Psoas muscle (tissue), 8 donors: ENCODE measurements around the gene RFC2. TPM values are rescaled to one million over a fixed set of nuclear protein-coding genes. Genes with fewer than 3 reads are reported as not detected.
"Not testable (repeated sequence)": the region's sequence is repeated elsewhere in the genome, so short reads cannot be mapped to it uniquely, and the experiment has no call there.

ENCODE experiments used
- ATAC-seq, 4 donors: fragments of 200-7000 bp; cut with Tn5 transposase; one replicate each; pipeline ENCODE4 v1.9.1; 2020; ENCODE audit warnings: moderate library complexity in 3 of 4, mild to moderate bottlenecking in 2 of 4
- DNase-seq, 2 donors: peaks; one replicate each; pipeline ENCODE4 v3.0.0-alpha.2; 2020
- H3K27ac ChIP-seq: fragments of 200-600 bp; one replicate; pipeline ENCODE4 v1.8.0; 2022
- H3K27me3 ChIP-seq, 3 donors: fragments of 200-600 bp in 1 of 3; one replicate each; pipeline versions ENCODE4 v1.6.1 to v1.8.0; 2013 to 2022; ENCODE audit warnings: low read length in 2 of 3, mild to moderate bottlenecking in 2 of 3, moderate library complexity in 1 of 3; ENCODE audit not compliant: insufficient read depth in 3 of 3
- H3K36me3 ChIP-seq, 2 donors: fragments of 200-600 bp in 1 of 2; one replicate each; pipeline versions ENCODE4 v1.6.1 to v1.8.0; 2013 to 2022; ENCODE audit warnings: low read depth in 1 of 2, mild to moderate bottlenecking in 1 of 2, moderate library complexity in 1 of 2; ENCODE audit not compliant: insufficient read depth in 1 of 2
- H3K4me1 ChIP-seq: fragments of 200-600 bp; one replicate; pipeline ENCODE4 v1.8.0; 2022
- H3K4me3 ChIP-seq: fragments of 200-600 bp; one replicate; pipeline ENCODE4 v1.8.0; 2022; ENCODE audit warnings: mild to moderate bottlenecking
- H3K9me3 ChIP-seq: fragments of 200-600 bp; one replicate; pipeline ENCODE4 v1.8.0; 2022
- WGBS, 3 donors: extraction: QIAGEN DNeasy Blood & Tissue Kit; methylation state at CpG; one replicate each; pipeline versions ENCODE4 v1.1.6 to v1.1.7; 2013; 5-methylcytosine and 5-hydroxymethylcytosine counted together
- intact Hi-C, 2 donors: fragments of 100-400 bp; cut with DNase I; formaldehyde crosslinking; loops; one replicate each; pipeline versions ENCODE4 v1.11.0 to v1.14.2; 2022
- polyA plus RNA-seq, 3 donors: library from polyadenylated mRNA; stranded (reverse); fragments of 200-250 nt; gene quantifications; one replicate each; pipeline ENCODE4 v1.2.3, GENCODE V29; 2013
- total RNA-seq, 4 donors: library from RNA; stranded (reverse); fragmentation: NEBNext Ultra II Directional in 2 of 4; extraction: Animal tissue kit (Norgen Biotek cat#: 25700) in 2 of 4; gene quantifications; one replicate each; pipeline versions ENCODE4 v1.2.1 to v1.2.4, GENCODE V29; 2021 to 2023
- TF ChIP-seq, protein P1 (sequence below): fragments of 200-600 bp; IDR thresholded peaks from one replicate; pipeline ENCODE4 v1.8.0; 2022; ENCODE audit warnings: antibody characterized with exemption
- donor health status: healthy with polysubstance abuse.
- donor health status: DM: no; HTN: no; CAD: no; lungs with moderate emphysema.
- donor health status: Bipolar disorder and iron deficiency.
- donor health status: healthy.
- donor health status: DM: yes; HTN: yes; CAD: no.
- donor health status: DM: no; HTN: no; CAD: no.
- donor health status: DM: no; HTN: no; CAD: no.
- donor health status: DM: yes; HTN: yes; CAD: no.

The RFC2 gene
- total and polyA plus RNA-seq, 7 donors = 13.7 to 25.8 (median 19.8) TPM

DNA sequence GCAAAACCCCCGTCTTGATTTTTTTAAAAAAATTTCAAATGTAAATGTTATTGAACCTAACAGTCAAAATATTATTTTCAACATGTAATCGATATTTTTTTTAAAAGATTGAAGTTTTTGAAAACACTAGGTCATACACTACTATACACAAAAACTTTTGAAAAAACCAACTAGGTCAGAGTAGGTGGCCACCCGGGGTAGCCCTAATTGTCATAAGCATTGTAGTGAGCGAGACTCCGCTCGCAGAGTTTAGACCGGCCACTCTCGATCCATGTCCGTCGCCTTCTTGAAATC, 417 bp downstream of the RFC2 start:
- Histone ChIP-seq H3K4me3 (peak overlapping the region; percentile 89), H3K9me3 (no peaks in the 10 kb centered on the region), H3K36me3 (peaks cover 4 to 31% of the 10 kb centered on the region in 2 donors), H3K4me1 (peaks cover 17% of the 10 kb centered on the region), H3K27ac (peak overlapping the region; percentile 88), H3K27me3 (no peaks in the 10 kb centered on the region)
- WGBS, 3 donors = 1 to 2% (median 2%) methylated on average over 10 of the region's 10 CpGs
- DNase-seq (no peak), ATAC-seq (peak in 3 of 4 donors; percentile 9 to 27 (median 12))
- TF ChIP-seq, protein P1, sequence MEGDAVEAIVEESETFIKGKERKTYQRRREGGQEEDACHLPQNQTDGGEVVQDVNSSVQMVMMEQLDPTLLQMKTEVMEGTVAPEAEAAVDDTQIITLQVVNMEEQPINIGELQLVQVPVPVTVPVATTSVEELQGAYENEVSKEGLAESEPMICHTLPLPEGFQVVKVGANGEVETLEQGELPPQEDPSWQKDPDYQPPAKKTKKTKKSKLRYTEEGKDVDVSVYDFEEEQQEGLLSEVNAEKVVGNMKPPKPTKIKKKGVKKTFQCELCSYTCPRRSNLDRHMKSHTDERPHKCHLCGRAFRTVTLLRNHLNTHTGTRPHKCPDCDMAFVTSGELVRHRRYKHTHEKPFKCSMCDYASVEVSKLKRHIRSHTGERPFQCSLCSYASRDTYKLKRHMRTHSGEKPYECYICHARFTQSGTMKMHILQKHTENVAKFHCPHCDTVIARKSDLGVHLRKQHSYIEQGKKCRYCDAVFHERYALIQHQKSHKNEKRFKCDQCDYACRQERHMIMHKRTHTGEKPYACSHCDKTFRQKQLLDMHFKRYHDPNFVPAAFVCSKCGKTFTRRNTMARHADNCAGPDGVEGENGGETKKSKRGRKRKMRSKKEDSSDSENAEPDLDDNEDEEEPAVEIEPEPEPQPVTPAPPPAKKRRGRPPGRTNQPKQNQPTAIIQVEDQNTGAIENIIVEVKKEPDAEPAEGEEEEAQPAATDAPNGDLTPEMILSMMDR = no peak
- intact Hi-C loops = loop anchor here in 1 of 2 donors (5.0 kb wide), 1 partner anchor 46 kb away; no protein-coding TSS in a partner anchor

DNA sequence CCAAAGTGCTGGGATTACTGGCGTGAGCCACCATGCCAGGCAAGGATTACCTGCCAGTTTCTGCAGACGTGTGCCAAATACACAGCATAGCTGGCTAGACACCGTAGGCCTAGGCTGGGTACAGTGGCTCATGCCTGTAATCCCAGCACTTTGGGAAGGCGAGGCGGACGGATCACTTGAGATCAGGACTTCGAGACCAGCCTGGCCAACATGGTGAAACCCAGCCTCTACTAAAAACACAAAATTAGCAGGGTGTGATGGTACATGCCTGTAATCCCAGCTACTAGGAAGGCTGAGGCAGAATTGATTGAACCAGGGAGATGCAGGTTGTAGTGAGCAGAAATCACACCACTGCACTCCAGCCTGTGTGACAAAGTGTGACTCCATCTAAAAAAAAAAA, 868 bp downstream of the RFC2 start:
- TF ChIP-seq, protein P1 = no peak
- Histone ChIP-seq H3K4me3 (peak overlapping the region; percentile 89), H3K9me3 (no peaks in the 10 kb centered on the region), H3K36me3 (peaks cover 4 to 36% of the 10 kb centered on the region in 2 donors), H3K27ac (no peak overlapping the region), H3K27me3 (no peaks in the 10 kb centered on the region), H3K4me1 (peaks cover 17% of the 10 kb centered on the region)
- 54 to 61% (median 59%) methylated on average over 7 of the region's 7 CpGs for WGBS, 3 donors
- intact Hi-C loops = loop anchor here in 1 of 2 donors (5.0 kb wide), 1 partner anchor 46 kb away; no protein-coding TSS in a partner anchor
- DNase-seq (no peak), ATAC-seq (no peak)

DNA sequence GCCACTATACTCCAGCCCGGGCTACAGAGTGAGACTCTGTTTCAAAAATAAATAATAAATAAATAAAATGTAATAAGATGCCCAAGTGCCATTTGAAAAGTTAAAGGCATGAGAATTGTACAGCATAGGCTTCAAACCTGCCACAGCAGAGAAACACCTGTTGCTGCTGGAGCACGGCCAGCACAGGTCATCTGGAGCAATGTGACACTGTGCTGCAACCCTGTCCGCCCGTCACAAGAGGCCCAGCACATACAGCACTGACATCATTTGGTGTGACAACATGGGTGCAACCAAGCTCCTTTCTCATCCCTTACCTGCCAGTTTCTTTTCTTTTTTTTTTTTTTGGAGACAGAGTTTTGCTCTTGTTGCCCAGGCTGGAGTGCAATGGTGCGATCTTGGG, 1.3 kb downstream of the RFC2 start:
- Histone ChIP-seq H3K4me1 (peaks cover 17% of the 10 kb centered on the region), H3K27ac (no peak overlapping the region), H3K27me3 (no peaks in the 10 kb centered on the region), H3K9me3 (no peaks in the 10 kb centered on the region), H3K36me3 (peaks cover 4 to 40% of the 10 kb centered on the region in 2 donors), H3K4me3 (peak overlapping the region; percentile 89)
- intact Hi-C loops = loop anchor here in 1 of 2 donors (5.0 kb wide), 1 partner anchor 46 kb away; no protein-coding TSS in a partner anchor
- TF ChIP-seq, protein P1 = no peak
- ATAC-seq = no peak
- DNase-seq = no peak
- WGBS, 3 donors = 41 to 64% (median 52%) methylated on average over 5 of the region's 5 CpGs

DNA sequence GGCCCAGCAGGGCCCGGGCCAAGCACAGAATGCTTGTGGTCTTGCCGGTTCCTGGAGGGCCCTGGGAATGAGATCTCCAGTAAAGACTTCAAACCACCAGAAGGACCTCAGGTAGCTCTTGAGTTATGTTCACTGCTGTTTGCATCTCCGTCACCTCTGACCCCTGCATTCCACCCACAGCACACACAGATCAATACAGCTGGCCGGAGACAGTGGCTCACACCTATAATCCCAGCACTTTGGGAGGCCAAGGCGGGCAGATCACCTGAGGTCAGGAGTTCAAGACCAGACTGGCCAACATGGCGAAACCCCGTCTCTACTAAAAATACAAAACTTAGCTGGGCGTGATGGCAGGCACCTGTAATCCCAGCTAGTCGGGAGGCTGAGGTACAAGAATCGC, 5.1 kb downstream of the RFC2 start:
- WGBS, 3 donors = 95 to 96% (median 96%) methylated on average over 10 of the region's 10 CpGs
- intact Hi-C loops, DNase-seq, H3K4me1 ChIP-seq, H3K4me3 ChIP-seq, H3K27ac ChIP-seq, H3K27me3 ChIP-seq, H3K9me3 ChIP-seq, ATAC-seq: not testable (repeated sequence)
- H3K36me3 ChIP-seq = peaks cover 8 to 75% of the 10 kb centered on the region in 2 donors

DNA sequence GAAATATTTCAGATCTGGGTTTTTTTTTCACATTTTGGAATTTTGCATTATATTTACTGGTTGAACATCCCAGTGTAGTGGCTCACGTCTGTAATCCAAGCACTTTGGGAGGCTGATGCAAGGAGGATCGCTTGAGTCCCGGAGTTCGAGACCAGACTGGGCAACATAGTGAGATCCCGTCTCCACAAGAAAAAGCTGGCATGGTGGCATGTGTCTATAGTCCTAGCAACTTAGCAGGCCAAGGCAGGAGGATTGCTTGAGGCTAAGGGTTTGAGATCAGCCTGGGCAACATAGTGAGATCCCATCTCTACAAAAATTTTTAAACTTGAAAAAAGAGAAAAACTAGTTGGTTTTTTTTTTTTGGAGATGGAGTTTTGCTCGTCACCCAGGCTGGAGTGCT, 6.0 kb downstream of the RFC2 start:
- 94 to 96% (median 96%) methylated on average over 6 of the region's 6 CpGs for WGBS, 3 donors
- no peak for DNase-seq
- H3K27ac ChIP-seq = no peak overlapping the region
- peaks cover 2% of the 10 kb centered on the region for H3K4me1 ChIP-seq
- no peaks in the 10 kb centered on the region for H3K27me3 ChIP-seq
- ATAC-seq = no peak
- no peaks in the 10 kb centered on the region for H3K9me3 ChIP-seq
- TF ChIP-seq, protein P1 = no peak
- peaks cover 8 to 82% of the 10 kb centered on the region in 2 donors for H3K36me3 ChIP-seq
- intact Hi-C loops = no loop called here
- H3K4me3 ChIP-seq = no peak overlapping the region
